GM20000 (cell line): Measurements from ENCODE around the gene CPNE9.

Experiments
- DNase-seq: peaks from one replicate; pipeline ENCODE4 v3.0.0; 2012; ENCODE audit warnings: low spot score
- CTCF ChIP-seq: IDR thresholded peaks from 2 replicates; pipeline ENCODE4 v1.5.1; 2012; ENCODE audit warnings: mild to moderate bottlenecking, control low read depth; ENCODE audit errors: extremely low read depth, missing control alignments

CPNE9 gene

GRCh38 chr3:9669720-9670432 is 33.8 kb upstream of the CPNE9 start:
- no peak for DNase-seq
- TF ChIP-seq CTCF, result no peak

- TF ChIP-seq CTCF, result no peak
- DNase-seq, result no peak
Observed at GRCh38 chr3:9673082-9673481, 30.6 kb upstream of the CPNE9 start.

- no peak for DNase-seq
- no peak for TF ChIP-seq CTCF
Observed at GRCh38 chr3:9673752-9674151, 29.9 kb upstream of the CPNE9 start.

- DNase-seq, result no peak
- TF ChIP-seq CTCF, result no peak
Observed at GRCh38 chr3:9675736-9676290, 27.8 kb upstream of the CPNE9 start.

GRCh38 chr3:9676785-9677184 is 26.8 kb upstream of the CPNE9 start:
- DNase-seq, result no peak
- no peak for TF ChIP-seq CTCF

- no peak for TF ChIP-seq CTCF
- no peak for DNase-seq
Observed at GRCh38 chr3:9678493-9678892, 25.1 kb upstream of the CPNE9 start.

- no peak for DNase-seq
- TF ChIP-seq CTCF, result no peak
Observed at GRCh38 chr3:9679476-9680080, 24.1 kb upstream of the CPNE9 start.
